DLD1 (cell line): ENCODE measurements around the gene ALG12.

ENCODE experiments used
- in situ Hi-C: cut with HindIII; loops from 2 replicates; pipeline ENCODE4 v1.10.0; 2017; ENCODE audit warnings: low sequenced_read_pairs

The ALG12 gene

DNA sequence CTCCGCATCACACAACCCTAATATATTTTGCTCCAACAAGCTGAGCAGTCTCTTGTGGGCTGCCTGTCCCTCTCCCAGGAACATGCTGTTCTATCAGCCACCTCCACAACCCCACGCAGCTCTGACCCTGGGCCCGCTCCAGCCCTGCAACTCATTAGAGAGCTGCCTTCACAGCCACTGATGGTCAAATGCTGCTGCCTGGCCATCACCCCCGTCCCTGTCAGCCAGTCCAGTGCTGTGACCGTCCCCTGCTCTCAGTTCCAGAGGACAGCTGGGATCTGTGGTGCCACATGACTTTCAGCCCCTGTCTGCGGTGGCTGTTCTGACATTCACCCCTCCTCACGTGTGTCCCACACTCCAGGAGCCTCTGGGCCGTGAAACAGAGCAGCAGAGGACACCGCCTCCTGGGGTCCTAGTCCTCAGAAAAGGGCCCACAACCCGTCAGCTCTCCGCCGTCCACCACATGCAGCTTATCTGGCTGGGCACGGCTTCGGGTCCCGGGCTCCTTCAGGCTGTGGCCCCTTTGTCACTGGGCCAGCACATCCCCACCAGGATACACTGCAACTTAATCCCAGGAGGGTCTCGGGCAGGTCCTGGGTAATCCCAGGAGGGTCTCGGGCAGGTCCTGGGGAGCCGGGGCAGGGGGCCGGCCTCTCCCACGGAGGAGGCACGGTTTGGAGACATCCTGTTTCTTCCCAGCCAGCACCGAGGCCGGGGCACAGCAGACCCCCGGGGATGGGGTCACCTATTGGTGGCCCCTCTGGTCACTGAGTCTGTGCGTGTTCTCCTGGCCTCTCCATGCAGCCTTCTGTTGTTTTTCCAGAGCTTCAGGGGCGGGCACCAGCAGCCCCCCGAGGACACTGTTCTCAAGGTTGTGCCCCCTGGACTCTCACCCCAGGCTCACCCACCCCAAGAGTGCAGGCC is 15.3 kb upstream of the ALG12 start:
- in situ Hi-C loops: no loop called here

DNA sequence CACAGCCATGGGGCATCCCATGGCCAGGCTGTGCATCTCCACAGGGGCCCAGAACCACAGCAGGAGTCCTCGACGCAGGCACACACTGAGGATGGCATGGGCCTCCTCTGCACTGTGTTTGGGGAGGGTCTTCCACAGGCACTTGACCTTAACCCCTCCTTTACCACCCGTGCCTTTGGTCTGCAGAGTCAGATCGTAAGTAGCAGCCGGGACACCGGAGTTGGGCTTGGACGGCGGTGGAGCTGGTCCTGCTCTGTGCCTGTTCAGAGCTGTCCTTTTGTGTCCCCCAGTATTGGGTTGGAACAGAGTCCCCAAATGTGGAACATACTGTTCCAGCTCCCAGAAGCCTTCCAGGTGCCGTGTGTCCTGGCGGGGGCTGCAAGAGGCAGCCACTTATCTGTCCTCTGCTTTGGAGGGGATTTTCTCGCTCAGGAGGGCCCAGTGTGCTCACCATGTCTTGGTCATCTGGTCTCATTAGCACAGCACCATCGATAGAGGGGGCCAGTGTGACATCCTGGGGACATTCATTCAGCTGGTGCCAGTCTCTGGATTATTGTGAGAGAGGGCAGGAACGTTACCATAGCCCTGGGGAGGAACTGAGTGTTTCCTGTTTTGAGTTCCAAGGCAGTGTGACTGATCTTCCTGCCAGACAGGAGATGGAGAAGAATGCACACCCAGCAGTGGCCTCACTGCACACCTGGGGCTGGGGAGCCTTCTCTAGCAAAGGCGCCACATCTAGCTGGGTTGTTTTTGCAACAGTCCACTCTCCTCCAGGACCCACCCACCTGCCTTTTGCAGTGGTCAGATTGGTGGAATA is 12.6 kb upstream of the ALG12 start:
- in situ Hi-C loops: no loop called here

DNA sequence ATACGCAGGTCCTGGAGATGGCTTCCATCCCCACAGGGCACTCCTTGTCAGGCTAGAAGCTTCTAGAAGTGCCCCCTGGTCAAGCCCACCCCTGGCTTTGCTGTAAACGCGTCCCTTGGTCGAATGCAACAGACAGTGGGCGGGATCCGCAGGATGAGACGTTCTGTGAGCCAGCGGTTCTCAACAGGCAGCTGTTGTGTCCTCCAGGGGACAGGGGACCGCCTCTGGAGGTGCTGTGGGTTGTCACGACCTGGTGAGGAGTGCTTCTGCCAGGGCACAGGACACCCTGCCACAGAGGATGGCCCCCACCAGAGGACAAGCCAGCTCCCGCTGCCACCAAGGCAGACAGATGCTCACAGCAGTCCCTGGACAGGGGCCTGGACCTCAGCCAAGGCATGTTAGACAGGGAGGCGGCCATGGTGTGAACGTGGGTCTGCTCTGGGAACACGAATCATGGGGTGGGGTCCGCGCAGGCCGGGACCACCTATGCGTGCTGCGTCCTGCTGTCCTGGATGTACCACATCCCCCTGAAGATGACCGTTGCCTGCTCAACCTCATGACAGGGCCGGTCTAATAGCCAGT is 11.8 kb upstream of the ALG12 start:
- in situ Hi-C loops: no loop called here

DNA sequence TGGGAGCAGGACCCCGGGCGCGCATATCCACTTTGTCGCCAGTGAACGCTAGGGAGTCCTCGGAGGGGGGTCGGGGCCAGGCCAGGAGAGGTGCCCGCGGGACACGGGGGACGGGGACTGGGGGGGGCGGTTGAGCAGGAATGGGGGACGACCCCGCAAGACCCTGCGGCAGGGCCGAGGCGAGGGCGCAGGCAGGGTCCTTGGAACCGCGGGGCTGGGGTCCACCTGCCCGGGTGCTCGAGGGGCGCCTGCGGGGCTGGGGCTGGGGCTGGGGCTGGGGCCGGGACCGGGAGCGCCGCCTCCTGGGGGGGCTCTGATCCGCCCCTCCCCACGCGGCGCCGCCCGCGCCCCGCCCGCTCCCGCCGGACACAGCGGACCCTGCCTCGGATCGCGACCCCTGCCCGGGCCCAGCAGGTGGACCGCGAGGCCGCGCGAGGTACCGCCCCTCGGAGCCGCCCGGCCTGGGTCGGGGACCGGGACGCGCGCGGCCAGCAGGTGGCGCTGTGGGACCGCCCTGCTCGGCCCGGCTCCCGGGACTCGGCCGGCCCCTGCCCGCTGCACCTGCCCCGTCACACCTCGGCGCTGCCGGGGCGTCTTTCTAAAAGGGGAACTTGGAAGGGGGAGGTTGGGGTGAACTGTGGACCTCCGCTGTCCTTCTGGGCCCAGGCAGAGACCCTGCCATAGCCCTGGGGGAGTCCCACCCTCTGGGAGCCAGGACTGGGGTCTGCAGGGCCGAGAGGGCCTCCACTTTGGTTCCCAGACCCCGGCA is 11.2 kb upstream of the ALG12 start:
- in situ Hi-C loops: no loop called here

DNA sequence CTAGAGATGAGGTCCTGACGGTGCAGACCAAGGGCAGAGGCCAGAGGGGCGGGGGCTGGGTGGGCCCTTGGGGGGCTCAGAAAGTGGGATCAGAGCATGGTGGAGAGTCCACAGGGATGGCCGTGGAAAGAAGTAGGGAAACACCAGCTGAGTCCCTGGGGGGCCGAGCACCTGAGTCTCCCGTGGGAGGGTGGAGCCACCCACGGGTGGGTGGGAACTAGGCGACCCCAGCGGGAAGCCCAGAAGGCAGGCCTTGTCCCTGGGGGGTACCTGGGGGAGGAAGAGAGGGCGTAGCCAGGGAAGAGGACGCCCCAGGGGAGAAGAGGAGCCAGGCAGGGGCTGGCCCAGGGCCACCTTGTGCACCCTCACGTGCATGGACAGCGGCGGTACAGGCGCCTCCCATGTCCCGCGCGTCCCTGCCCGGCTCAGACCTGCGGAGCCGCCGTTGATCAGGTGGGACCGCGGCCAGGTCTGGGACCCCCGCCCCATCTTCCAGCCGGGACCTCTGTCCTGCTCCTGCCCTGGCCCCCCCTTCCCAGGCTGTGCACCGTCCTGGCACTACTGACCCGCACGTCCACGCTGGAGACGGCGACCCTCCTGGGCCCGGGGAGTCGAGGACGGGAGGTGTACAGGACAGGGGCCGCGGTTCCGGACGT is 10.4 kb upstream of the ALG12 start:
- in situ Hi-C loops: no loop called here

DNA sequence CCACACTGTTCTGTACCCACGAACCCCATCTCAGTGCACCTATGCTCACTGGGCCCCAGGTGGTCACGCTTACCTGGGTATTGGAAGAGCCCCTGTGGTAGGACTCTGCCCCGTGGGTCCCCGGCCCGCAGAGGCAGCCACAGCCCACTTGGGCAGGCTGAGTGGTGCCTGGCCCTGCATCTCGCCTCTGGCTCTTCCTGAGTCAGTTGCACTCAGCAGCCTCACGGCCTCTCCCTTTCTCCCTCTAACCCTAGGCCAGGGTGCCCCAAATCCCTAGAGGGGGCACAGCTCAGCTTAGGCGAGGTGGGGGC is 9.9 kb upstream of the ALG12 start:
- in situ Hi-C loops: no loop called here

DNA sequence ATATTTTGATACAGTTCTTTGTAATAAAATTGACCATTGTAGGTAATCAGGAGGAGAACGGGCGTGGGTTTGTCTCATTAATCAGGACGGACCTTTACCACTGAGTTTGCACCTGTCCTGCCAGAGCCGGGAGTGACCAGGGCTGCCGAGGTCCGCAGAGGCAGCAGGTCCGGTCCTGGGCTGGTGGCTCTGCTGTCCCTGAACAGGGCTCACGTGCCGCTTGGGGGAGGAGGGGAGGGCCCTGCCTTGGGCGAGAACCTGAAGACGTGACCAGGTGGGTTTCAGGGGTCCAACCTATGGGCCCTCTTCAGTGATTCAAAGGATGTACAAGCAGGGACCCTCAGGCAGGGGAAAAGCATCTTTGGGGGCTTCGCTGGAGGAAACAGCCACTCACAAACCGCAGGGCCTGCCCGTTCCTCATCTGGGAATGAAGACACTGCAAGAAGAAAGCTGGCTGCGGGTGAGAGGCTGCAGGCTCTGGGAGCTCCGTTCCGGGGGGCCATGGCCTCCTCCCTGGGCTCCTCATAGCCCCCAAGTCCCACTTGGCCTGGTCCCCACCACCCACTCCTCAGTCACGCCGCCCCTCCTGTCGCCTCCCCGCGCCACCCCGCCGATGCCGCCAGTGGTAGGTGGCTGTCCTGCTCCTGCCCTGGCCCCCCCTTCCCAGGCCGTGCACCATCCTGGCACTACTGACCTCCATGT is 9.4 kb upstream of the ALG12 start:
- in situ Hi-C loops: no loop called here

DNA sequence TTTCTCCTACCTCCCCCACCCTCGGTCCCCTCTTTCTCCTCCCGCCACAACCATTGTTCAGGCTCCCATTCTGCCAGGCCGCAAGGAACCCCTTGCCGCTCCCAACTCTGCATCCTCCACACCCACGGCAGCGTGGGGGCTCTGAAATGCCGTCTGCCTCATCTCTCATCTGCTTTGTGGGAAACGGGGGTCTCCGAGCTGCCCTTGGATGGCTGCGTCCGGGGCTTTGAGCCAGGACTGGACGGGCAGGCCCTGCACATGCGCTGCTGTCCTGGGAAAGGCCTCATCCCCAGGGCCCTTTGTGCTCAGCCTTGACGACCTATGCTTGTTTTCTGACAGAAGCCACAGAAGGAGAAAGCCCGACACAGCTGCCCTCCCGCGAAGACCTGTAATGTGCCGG is 8.7 kb upstream of the ALG12 start:
- in situ Hi-C loops: no loop called here

DNA sequence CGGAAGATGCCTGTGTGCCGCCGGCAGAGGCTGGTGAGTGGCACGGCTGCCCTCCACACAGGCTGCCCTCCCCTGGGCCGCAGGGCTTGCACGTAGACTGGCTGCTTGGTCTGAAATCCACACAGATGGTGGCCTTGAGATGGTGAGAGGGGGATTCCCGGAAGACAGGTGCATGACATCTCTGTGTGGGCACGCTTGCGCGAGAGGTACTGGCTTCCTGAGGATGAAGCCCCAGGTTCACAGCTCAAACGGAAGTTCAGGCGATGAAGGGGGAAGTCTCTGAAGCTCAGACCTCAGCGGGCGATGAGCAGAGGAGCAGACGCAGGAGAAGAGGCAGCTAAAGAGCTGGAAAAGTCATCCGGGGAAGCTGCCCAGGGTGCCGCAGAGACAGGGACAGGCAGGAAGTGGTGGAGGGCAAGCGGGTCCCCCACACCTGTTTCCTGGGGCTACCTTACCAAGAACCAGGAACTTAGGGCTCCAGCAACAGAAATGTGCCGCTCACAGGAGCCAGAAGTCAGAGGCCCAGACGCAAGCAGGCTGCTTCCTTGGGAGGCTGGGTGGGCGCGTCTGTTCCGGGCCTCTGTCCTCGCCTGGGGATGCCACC is 7.4 kb upstream of the ALG12 start:
- in situ Hi-C loops: no loop called here

DNA sequence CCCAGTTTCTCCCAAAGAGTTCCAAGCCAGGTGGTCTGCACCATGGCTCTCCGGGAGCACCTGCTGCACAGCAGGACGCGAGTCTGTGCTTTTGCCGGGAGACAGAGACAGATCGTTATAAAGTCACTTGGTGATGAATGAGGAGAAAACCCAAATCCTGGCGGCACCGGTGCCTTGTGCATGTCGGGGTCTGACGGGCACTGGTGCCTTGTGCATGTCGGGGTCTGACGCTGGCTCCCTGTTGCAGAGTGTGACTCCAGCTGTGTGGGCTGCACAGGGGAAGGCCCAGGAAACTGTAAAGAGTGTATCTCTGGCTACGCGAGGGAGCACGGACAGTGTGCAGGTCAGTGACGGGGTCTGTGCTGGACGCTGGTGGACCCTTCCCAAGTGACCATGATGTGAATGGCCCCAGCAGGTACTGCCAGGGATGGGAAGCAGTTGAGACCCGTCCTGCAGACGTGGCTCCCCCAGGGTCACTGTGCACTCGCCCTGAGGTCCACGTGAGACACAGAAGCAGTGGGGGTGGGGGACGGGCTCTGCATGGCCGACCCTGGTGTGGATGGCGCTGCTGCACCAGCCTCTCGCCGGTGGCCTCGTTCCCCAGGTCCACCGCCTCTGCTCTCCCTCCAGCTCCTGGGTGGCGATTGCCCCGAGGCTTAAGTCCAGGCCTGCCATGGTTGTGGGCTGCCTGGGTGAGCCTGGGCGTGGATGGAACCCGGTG is 6.0 kb upstream of the ALG12 start:
- in situ Hi-C loops: loop anchor here (25.0 kb wide), 1 partner anchor 88 kb away; the partner anchor contains the start of gene IL17REL

DNA sequence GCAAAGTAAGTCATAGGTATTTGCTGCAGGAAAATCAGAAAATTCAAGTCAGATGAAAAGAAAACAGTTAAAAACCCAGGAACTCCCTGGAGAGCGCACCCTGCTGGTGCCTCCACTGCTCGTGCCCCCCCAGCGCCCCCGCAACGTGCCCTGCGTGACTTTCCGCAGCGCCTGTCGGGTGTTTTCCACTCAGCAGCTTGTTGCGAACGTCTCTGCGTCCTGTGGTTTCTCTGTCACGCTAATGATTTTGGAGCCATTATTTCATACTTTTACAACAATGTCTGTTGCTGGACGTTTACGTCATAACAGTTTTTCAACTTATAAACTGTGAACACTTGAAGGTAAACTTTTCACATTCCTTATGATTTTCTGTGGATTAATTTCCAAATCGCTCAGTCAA is 5.2 kb upstream of the ALG12 start:
- in situ Hi-C loops: loop anchor here (25.0 kb wide), 1 partner anchor 89 kb away; the partner anchor contains the start of gene IL17REL

DNA sequence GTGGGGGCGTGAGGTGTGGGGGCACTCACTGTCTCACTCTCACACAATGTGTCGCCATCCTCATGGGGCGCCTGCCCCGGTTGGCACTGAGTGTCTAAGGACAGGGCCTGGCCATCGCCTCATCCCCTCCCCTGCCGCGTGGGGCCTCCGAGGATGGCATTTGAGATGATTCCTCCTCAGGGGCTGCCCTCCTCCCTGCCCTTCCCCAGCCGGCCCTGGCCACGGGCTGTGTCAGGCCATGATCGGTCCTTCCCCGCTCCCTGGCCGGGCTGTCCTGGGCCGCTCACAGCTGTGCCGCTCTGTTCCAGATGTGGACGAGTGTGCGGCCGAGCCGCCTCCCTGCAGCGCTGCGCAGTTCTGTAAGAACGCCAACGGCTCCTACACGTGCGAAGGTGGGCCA is 4.7 kb upstream of the ALG12 start:
- in situ Hi-C loops: loop anchor here (25.0 kb wide), 1 partner anchor 89 kb away; the partner anchor contains the start of gene IL17REL

DNA sequence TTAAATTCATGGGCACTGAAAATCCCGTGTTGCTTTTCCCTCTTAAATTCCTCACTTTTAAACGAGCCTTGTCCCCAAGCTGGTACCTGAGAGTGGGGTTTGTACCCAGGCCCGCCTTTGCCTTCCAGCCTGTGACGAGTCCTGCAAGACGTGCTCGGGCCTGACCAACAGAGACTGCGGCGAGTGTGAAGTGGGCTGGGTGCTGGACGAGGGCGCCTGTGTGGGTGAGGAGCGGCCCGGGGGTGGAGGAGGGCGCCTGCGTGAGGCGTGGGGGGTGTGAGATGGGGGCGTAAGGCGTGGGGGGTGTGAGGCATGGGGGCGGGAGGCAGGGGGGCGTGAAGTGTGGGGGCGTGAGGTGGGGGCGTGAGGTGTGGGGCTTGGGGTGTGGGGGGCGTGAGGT is 4.2 kb upstream of the ALG12 start:
- in situ Hi-C loops: loop anchor here (25.0 kb wide), 1 partner anchor 90 kb away; the partner anchor contains the start of gene IL17REL

DNA sequence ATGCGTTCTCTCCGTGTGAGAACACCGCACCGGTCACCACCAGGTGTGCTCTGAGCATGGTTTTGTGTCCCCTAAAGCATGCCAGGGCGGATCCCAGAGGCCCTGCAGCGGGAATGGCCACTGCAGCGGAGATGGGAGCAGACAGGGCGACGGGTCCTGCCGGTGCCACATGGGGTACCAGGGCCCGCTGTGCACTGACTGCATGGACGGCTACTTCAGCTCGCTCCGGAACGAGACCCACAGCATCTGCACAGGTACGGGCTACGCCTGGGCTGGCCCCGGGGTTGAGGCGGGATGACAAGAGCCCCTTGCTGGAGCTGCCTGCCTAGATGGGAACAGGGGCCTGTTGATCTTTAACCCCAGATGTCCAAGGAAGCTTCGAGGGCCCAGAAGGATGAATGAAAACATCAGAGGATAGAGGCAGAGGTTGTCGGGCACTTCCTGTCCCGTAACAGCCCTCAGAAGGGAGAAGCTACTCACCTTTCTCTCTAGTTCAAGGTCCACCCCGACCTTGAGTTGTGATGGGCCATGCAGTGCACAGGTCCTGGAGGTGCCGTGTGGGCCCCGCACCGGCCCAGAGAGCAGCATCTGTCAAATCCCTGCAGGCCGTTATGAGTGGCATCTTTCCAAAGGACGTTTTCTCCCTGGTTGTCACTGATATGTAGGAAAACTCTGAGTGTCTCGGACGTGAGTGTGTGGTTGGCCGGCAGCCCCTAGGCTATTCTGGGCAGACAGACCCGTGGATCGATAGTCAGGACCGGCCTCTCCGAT is 3.5 kb upstream of the ALG12 start:
- in situ Hi-C loops: loop anchor here (25.0 kb wide), 1 partner anchor 91 kb away; the partner anchor contains the start of gene IL17REL

DNA sequence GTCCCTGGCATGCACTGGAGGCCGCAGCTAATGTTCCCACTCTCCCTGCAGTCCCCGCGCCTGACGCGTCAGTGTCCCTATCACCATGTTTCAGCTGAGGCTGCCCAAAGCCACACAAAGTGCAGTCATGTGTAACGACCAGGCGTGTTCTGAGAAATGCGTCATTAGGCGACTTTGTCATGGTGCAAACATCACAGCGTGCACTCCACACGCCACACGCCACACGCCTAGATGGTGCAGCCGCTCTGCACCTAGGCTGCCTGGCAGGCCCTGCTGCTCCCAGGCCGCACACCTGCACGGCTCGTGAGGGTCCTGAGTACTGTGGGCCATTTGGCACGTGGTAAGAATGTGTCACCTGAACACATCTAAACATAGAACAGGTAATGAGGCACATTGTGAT is 2.6 kb upstream of the ALG12 start:
- in situ Hi-C loops: loop anchor here (25.0 kb wide), 1 partner anchor 91 kb away; the partner anchor contains the start of gene IL17REL

DNA sequence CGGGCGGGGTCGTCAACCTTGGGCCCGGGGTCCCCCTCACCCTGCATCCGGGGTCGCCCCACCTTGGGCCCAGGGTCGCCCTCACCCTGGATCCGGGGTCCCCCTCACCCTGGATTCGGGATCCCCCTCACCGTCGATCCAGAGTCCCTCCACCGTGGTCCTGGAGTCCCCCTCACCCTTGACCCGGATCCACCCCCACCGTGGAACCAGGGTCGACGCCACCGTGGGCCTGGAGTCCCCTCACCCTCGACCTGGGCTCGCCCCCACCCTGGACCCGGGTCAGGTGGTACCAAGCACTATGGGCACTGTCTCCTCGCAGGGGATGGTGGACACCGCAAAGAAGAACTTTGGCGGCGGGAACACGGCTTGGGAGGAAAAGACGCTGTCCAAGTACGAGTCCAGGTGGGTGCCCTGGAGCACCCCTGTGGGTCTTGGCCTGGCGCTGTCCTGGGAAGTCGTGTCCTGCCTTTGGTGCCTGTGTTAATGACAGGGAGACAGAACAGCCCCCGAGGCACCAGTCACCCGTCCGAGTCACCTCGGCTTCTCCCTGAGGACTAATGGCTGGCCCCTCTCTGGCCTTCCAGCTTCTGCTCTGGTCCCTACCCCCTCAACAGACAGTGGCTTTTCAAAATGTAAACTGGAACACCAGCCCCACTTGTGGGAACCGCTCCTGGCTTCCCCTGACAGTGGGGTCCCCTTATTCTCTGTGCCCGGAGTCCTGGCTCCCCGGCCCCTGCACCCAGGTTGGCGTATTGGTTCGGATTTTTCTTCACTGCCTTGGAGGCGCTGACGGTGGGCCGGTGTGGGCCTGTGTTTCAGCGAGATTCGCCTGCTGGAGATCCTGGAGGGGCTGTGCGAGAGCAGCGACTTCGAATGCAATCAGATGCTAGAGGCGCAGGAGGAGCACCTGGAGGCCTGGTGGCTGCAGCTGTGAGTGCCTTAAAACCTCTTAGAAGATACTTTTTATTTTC is 958 bp upstream of the ALG12 start:
- in situ Hi-C loops: loop anchor here (25.0 kb wide), 1 partner anchor 93 kb away; the partner anchor contains the start of gene IL17REL
